ENCODE measurements around the gene MYO1G. TPM values are rescaled to one million over a fixed set of nuclear protein-coding genes. Genes with fewer than 3 reads are reported as not detected.
A peak's percentile ranks its signal among the peaks of the same experiment; 100 is the strongest.
"Not testable (repeated sequence)": the region's sequence is repeated elsewhere in the genome, so short reads cannot be mapped to it uniquely, and the experiment has no call there.

MYO1G gene
- total and polyA plus RNA-seq, 12 donors, result 0.06 to 12.8 (median 3.8) TPM

DNA sequence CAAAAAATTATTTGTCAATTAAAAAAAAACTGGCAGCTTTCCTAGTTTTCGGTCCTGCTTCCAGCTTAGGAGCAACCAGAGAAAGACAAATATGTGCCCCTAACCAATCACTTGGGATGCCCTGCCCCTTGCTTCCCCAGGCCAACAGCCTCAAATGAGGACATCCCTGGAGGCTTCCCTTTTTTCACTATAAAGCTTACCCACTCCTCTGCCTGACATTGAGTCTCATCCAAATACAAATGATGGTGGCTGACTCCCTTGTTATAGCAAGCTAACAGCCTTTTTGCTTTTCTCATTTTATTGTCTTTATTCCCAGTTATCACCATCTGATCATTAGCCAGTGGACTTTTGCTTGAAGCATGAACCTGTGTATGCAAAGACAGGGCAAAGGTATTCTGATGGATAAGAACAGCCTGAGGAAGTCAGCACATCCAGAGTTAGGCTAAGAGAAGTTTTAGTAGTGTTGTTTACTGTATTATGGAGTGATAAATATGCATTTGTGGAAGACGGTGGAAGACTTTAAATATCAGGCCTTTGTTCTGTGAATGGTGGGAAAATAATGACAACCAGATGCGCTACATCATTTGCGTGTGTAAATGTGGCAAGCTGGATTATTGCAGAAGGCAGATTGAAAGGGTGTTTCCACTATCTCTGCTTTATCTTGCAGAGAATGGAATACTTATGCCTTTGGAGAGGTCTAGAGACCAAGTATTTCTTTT, 19.5 kb upstream of the MYO1G start:
- Histone ChIP-seq H3K4me3 (peak overlapping the region in 2 of 4 donors; percentile 39 to 82), H3K4me1 (replicated peaks in 1 of 2) (peaks cover 15 to 22% of the 10 kb centered on the region in 2 donors), H3K36me3 (replicated peaks in 1 of 2) (no peaks in the 10 kb centered on the region), H3K27me3 (no peaks in the 10 kb centered on the region), H3K27ac (peak overlapping the region in 4 of 5 donors; percentile 82 to 100 (median 90)), H3K9me3 (replicated peaks in 1 of 3) (no peaks in the 10 kb centered on the region)
- 87 to 93% (median 91%) methylated on average over 4 of the region's 4 CpGs for WGBS, 4 donors
- TF ChIP-seq, protein P1, sequence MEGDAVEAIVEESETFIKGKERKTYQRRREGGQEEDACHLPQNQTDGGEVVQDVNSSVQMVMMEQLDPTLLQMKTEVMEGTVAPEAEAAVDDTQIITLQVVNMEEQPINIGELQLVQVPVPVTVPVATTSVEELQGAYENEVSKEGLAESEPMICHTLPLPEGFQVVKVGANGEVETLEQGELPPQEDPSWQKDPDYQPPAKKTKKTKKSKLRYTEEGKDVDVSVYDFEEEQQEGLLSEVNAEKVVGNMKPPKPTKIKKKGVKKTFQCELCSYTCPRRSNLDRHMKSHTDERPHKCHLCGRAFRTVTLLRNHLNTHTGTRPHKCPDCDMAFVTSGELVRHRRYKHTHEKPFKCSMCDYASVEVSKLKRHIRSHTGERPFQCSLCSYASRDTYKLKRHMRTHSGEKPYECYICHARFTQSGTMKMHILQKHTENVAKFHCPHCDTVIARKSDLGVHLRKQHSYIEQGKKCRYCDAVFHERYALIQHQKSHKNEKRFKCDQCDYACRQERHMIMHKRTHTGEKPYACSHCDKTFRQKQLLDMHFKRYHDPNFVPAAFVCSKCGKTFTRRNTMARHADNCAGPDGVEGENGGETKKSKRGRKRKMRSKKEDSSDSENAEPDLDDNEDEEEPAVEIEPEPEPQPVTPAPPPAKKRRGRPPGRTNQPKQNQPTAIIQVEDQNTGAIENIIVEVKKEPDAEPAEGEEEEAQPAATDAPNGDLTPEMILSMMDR (IDR thresholded peaks at IDR 0.05), result no peak
- no peak for TF ChIP-seq POLR2A (IDR thresholded peaks at IDR 0.05)
- DNase-seq, result no peak
- intact Hi-C loops (cut with DNase I), result no loop called here

DNA sequence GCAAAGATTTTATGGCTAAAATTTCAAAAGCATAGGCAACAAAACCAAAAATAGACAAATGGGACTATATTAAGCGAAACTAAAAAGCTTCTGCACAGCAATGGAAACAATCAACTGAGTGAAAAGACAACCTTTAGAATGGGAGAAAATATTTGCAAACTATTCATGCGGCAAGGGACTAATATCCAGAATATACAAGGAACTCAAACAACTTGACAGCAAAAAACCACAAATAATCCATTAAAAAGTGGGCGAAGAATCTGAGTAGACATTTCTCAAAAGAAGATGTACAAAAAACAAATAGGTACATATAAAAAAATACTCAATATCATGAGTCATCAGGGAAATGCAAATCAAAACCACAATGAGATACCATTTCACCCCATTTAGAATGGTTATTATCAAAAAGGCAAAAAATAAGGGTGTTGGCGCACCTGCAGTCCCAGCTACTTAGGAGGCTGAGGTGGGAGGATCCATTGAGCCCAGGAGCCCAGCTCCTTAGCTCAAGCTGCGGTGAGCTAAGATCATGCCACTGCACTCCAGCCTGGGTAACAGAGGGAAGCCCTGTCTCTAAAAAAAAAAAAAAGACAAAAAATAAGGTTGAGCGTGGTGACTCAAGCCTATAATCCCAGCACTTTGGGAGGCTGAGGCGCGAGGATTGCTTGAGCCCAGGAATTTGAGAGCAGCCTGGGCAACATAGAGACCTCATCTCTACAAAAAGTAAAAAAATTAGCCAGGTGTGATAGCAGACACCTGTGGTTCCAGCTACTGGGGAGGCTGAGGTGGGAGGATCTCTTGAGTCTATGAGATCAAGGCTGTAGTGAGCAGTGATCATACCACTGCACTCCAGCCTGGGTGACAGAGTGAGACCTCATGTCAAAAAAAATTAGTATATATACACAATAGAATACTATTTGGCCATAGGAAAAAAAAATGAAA, 17.0 kb upstream of the MYO1G start:
- DNase-seq, result no peak
- TF ChIP-seq, protein P1 (IDR thresholded peaks at IDR 0.05), result no peak
- TF ChIP-seq POLR2A (IDR thresholded peaks at IDR 0.05), result no peak

DNA sequence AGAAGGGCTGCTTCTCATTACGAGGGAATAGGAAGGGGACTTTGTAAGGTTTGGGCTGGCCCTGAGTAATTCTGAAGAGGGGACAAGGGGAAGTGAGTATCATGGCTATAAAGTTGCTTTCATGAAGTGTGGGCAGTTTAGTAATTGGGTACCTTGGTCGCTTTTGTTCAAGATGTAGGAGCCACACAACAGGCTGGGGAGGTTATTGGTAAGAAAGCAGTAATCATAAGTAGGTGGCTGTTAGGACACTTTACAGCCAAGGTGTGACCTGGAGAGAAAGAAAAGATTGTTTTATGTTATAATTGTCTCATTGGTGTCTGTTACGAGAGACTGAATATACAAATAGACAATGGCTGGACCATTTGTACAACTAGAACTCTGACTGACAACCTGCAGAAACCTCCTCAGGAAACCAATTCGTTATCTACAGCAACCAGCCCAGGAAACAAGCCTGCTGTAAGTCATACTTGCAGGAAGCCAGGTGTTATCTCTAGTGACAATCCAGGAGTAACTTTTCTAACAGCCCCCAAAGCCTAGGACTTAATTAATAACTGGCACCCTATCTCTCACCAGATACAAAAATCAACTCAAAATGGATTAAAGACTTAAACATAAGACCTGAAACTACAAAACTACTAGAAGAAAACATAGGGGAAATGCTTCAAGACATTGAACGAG, 16.2 kb upstream of the MYO1G start:
- 68 to 80% (median 73%) methylated on average over 5 of the region's 5 CpGs for WGBS, 4 donors
- no peaks in the 10 kb centered on the region for H3K36me3 ChIP-seq (replicated peaks in 1 of 2)
- H3K4me1 ChIP-seq (replicated peaks in 1 of 2), result peaks cover 0 to 17% of the 10 kb centered on the region in 2 donors
- no peaks in the 10 kb centered on the region for H3K27me3 ChIP-seq
- intact Hi-C loops (cut with DNase I), result no loop called here
- DNase-seq, result no peak
- H3K27ac ChIP-seq, result no peak overlapping the region
- no peak overlapping the region for H3K4me3 ChIP-seq
- H3K9me3 ChIP-seq (replicated peaks in 1 of 3), result peaks cover 0 to 6% (median 0%) of the 10 kb centered on the region in 3 donors
- TF ChIP-seq, protein P1 (IDR thresholded peaks at IDR 0.05), result no peak
- TF ChIP-seq POLR2A (IDR thresholded peaks at IDR 0.05), result no peak

More for the DNA sequence above, 17.0 kb upstream of the MYO1G start:
- H3K4me3 ChIP-seq, result no peak overlapping the region
- no peaks in the 10 kb centered on the region for H3K36me3 ChIP-seq (replicated peaks in 1 of 2)
- no peaks in the 10 kb centered on the region for H3K27me3 ChIP-seq
- peaks cover 0 to 3% (median 0%) of the 10 kb centered on the region in 3 donors for H3K9me3 ChIP-seq (replicated peaks in 1 of 3)
- peaks cover 2 to 10% of the 10 kb centered on the region in 2 donors for H3K4me1 ChIP-seq (replicated peaks in 1 of 2)
- 90 to 96% (median 94%) methylated on average over 8 of the region's 8 CpGs for WGBS, 4 donors
- intact Hi-C loops (cut with DNase I), result no loop called here
- no peak overlapping the region for H3K27ac ChIP-seq

DNA sequence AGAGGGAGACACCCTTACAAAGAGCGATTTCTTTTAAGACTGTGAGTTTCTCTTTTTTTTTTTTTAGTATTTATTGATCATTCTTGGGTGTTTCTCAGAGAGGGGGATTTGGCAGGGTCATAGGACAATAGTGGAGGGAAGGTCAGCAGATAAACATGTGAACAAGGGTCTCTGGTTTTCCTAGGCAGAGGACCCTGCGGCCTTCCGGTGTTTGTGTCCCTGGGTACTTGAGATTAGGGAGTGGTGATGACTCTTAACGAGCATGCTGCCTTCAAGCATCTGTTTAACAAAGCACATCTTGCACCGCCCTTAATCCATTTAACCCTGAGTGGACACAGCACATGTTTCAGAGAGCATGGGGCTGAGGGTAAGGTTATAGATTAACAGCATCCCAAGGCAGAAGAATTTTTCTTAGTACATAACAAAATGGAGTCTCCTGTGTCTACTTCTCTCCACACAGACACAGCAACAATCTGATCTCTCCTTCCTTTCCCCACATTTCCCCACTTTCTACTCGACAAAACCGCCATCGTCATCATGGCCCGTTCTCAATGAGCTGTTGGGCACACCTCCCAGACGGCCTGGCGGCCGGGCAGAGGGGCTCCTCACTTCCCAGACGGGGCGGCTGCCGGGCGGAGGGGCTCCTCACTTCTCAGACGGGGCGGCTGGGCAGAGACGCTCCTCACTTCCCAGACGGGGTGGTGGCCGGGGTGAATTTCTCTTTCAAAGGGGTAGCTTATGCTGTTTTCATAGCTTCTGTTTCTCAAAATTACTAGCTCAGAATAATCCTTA, 13.4 kb upstream of the MYO1G start:
- H3K9me3 ChIP-seq (replicated peaks in 1 of 3); intact Hi-C loops (cut with DNase I); H3K27ac ChIP-seq; H3K4me3 ChIP-seq; H3K36me3 ChIP-seq (replicated peaks in 1 of 2); DNase-seq; H3K27me3 ChIP-seq: not testable (repeated sequence)
- WGBS, 4 donors, result 85 to 95% (median 90%) methylated on average over 16 to 21 of the region's 21 CpGs
- peaks cover 4 to 21% of the 10 kb centered on the region in 2 donors for H3K4me1 ChIP-seq (replicated peaks in 1 of 2)

All from adrenal gland (tissue), 12 donors.